H1 (cell line): Measurements from ENCODE around the gene GATA5. TPM values are rescaled to one million over a fixed set of nuclear protein-coding genes. Genes with fewer than 3 reads are reported as not detected.

Source experiments
- CTCF ChIA-PET: fragments of 300-600 bp; sonication (Branson Sonifier 250); formaldehyde crosslinking; loops from one replicate; lab custom pipeline; 2021; ENCODE audit not compliant: partially characterized antibody; lab: Charles Lee
- POLR2A ChIA-PET: fragments of 300-600 bp; sonication (Branson Sonifier 250); formaldehyde crosslinking; loops from one replicate; lab custom pipeline; 2021; ENCODE audit warnings: inconsistent platforms; ENCODE audit not compliant: partially characterized antibody; lab: Charles Lee
- DNase-seq, 2 experiments: peaks; one replicate each; pipeline versions ENCODE4 v3.0.0 to v3.0.0-alpha.2; 2010 to 2022; ENCODE audit warnings: low spot score in 2 of 2, low read depth in 1 of 2, mixed read lengths in 1 of 2
- FAIRE-seq: peaks from 2 replicates; lab custom pipeline; 2011; peaks lifted over from hg19 to GRCh38; lab: Jason Lieb, UNC
- H2AFZ ChIP-seq: 2 replicates; pipeline ENCODE4 v1.8.1; 2012; ENCODE audit warnings: low read length, inconsistent platforms
- H2AK5ac ChIP-seq: 2 replicates; pipeline ENCODE4 v1.6.1; 2013; ENCODE audit warnings: low read depth, low read length
- H2BK120ac ChIP-seq: replicated peaks from 2 replicates; pipeline ENCODE3; 2013; ENCODE audit warnings: low read depth, low read length, inconsistent platforms
- H2BK12ac ChIP-seq: 2 replicates; pipeline ENCODE4 v1.6.1; 2013; ENCODE audit warnings: low read depth, low read length
- H2BK15ac ChIP-seq: 2 replicates; pipeline ENCODE4 v1.6.1; 2013; ENCODE audit warnings: low read length
- H2BK20ac ChIP-seq: 2 replicates; pipeline ENCODE4 v1.6.1; 2013; ENCODE audit warnings: low read length
- H2BK5ac ChIP-seq: 2 replicates; pipeline ENCODE4 v1.6.1; 2013; ENCODE audit warnings: low read depth, low read length
- H3K14ac ChIP-seq: 2 replicates; pipeline ENCODE4 v1.6.1; 2013; ENCODE audit warnings: inconsistent platforms; ENCODE audit not compliant: insufficient read length
- H3K18ac ChIP-seq: 2 replicates; pipeline ENCODE4 v1.6.1; 2013; ENCODE audit warnings: low read length; ENCODE audit errors: extremely low read depth
- H3K23ac ChIP-seq: 2 replicates; pipeline ENCODE4 v1.6.1; 2013; ENCODE audit warnings: inconsistent platforms; ENCODE audit not compliant: insufficient read length
- H3K23me2 ChIP-seq: 2 replicates; pipeline ENCODE4 v1.6.1; 2013; ENCODE audit warnings: low read depth, low read length
- H3K27ac ChIP-seq: 2 replicates; pipeline ENCODE4 v1.6.1; 2011; ENCODE audit warnings: low read depth, low read length, inconsistent platforms
- H3K27me3 ChIP-seq, 4 experiments: replicated peaks in 1 of 4; 1 replicate in 1 of 4; 2 replicates in 3 of 4; pipeline versions ENCODE4 v1.6.1 to v1.8.1; 2011 to 2013; ENCODE audit warnings: low read length in 3 of 4, mild to moderate bottlenecking in 3 of 4, inconsistent platforms in 2 of 4, mixed read lengths in 2 of 4, moderate library complexity in 1 of 4; ENCODE audit not compliant: control insufficient read depth in 3 of 4, insufficient read depth in 3 of 4; ENCODE audit errors: extremely low read depth in 1 of 4
- H3K36me3 ChIP-seq, 4 experiments: 2 replicates each; pipeline versions ENCODE4 v1.6.1 to v1.8.1; 2011 to 2013; ENCODE audit warnings: mild to moderate bottlenecking in 4 of 4, low read length in 3 of 4, moderate library complexity in 2 of 4, control low read depth in 1 of 4, inconsistent platforms in 1 of 4; ENCODE audit not compliant: insufficient read depth in 4 of 4, control insufficient read depth in 2 of 4
- H3K4ac ChIP-seq: replicated peaks from 2 replicates; pipeline ENCODE3; 2013; ENCODE audit warnings: low read length, low read depth, mixed read lengths, inconsistent platforms; ENCODE audit not compliant: insufficient read length
- H3K4me1 ChIP-seq, 4 experiments: replicated peaks in 1 of 4; 1 replicate in 1 of 4; 2 replicates in 3 of 4; pipeline versions ENCODE4 v1.6.1 to v1.8.1; 2011 to 2013; ENCODE audit warnings: low read length in 3 of 4, inconsistent platforms in 2 of 4, mixed read lengths in 1 of 4; ENCODE audit not compliant: insufficient read depth in 4 of 4, control insufficient read depth in 3 of 4
- H3K4me2 ChIP-seq, 2 experiments: 2 replicates each; pipeline versions ENCODE4 v1.6.1 to v1.8.1; 2011 to 2013; ENCODE audit warnings: low read depth in 2 of 2, low read length in 2 of 2, control low read depth in 1 of 2, inconsistent platforms in 1 of 2, mild to moderate bottlenecking in 1 of 2; ENCODE audit not compliant: insufficient read depth in 1 of 2
- H3K4me3 ChIP-seq, 4 experiments: fragments of 200-600, 300-600 bp in 1 of 4; sonication (generic), shearing (Covaris generic), sonication (Bioruptor Twin) in 1 of 4; 2 replicates each; pipeline versions ENCODE4 v1.5.1 to v1.8.1; 2011 to 2016; ENCODE audit warnings: low read length in 4 of 4, low read depth in 3 of 4, control low read depth in 2 of 4, inconsistent platforms in 2 of 4, mild to moderate bottlenecking in 2 of 4, mixed read lengths in 1 of 4, moderate library complexity in 1 of 4; ENCODE audit not compliant: insufficient read depth in 2 of 4; ENCODE audit errors: extremely low read depth in 1 of 4
- H3K56ac ChIP-seq: replicated peaks from 2 replicates; pipeline ENCODE3; 2013; ENCODE audit warnings: low read depth, mild to moderate bottlenecking, mixed read lengths, low read length, inconsistent platforms; ENCODE audit not compliant: insufficient read length
- H3K79me1 ChIP-seq: 2 replicates; pipeline ENCODE4 v1.6.1; 2013; ENCODE audit warnings: low read depth, low read length, control low read depth
- H3K79me2 ChIP-seq, 2 experiments: 2 replicates each; pipeline versions ENCODE4 v1.6.1 to v1.8.1; 2012 to 2013; ENCODE audit warnings: low read length in 2 of 2, mild to moderate bottlenecking in 2 of 2, inconsistent platforms in 1 of 2; ENCODE audit not compliant: insufficient read depth in 2 of 2, control insufficient read depth in 1 of 2
- H3K9ac ChIP-seq, 4 experiments: replicated peaks in 1 of 4; 1 replicate in 1 of 4; 2 replicates in 3 of 4; pipeline versions ENCODE4 v1.6.1 to v1.8.1; 2011 to 2013; ENCODE audit warnings: low read depth in 3 of 4, low read length in 3 of 4, control low read depth in 2 of 4, mild to moderate bottlenecking in 2 of 4, moderate library complexity in 2 of 4, inconsistent platforms in 1 of 4; ENCODE audit errors: extremely low read depth in 1 of 4
- H3K9me3 ChIP-seq, 2 experiments: 2 replicates each; pipeline versions ENCODE4 v1.6.1 to v1.8.1; 2012 to 2013; ENCODE audit warnings: mild to moderate bottlenecking in 2 of 2, moderate library complexity in 2 of 2, control low read depth in 1 of 2, inconsistent platforms in 1 of 2, low read depth in 1 of 2, low read length in 1 of 2, mixed read lengths in 1 of 2; ENCODE audit not compliant: insufficient read depth in 2 of 2
- H4K20me1 ChIP-seq, 2 experiments: replicated peaks in 1 of 2; 2 replicates each; pipeline versions ENCODE3 to v1.8.1; 2011 to 2013; ENCODE audit warnings: inconsistent platforms in 2 of 2, low read length in 2 of 2, mild to moderate bottlenecking in 1 of 2; ENCODE audit not compliant: insufficient read depth in 2 of 2, control insufficient read depth in 1 of 2
- H4K5ac ChIP-seq: 2 replicates; pipeline ENCODE4 v1.6.1; 2013; ENCODE audit warnings: low read length, low read depth, mixed read lengths, inconsistent platforms; ENCODE audit not compliant: insufficient read length
- H4K8ac ChIP-seq: 2 replicates; pipeline ENCODE4 v1.8.0; 2013; ENCODE audit warnings: mild to moderate bottlenecking, moderate library complexity, low read length, inconsistent platforms; ENCODE audit not compliant: insufficient read depth; ENCODE audit errors: extremely low read depth
- H4K91ac ChIP-seq: replicated peaks from 2 replicates; pipeline ENCODE3; 2013; ENCODE audit warnings: low read length, mixed read lengths, inconsistent platforms; ENCODE audit not compliant: insufficient read length
- BRCA1 ChIP-seq: IDR thresholded peaks from 2 replicates; pipeline ENCODE4 v1.6.1; 2012; ENCODE audit warnings: low read depth, low read length, improper control_type of control experiment
- CEBPB ChIP-seq: IDR thresholded peaks from 2 replicates; pipeline ENCODE4 v1.6.1; 2012; ENCODE audit warnings: low read depth, low read length
- CHD2 ChIP-seq: IDR thresholded peaks from 2 replicates; pipeline ENCODE4 v1.6.1; 2012; ENCODE audit warnings: low read length, improper control_type of control experiment
- CREB1 ChIP-seq: IDR thresholded peaks from 2 replicates; pipeline ENCODE4 v1.6.1; 2012; ENCODE audit warnings: inconsistent platforms
- EP300 ChIP-seq, 2 experiments: IDR thresholded peaks; 1 replicate in 1 of 2; 2 replicates in 1 of 2; pipeline ENCODE4 v1.6.1; 2011 to 2012; ENCODE audit warnings: low read depth in 2 of 2, low read length in 2 of 2, mild to moderate bottlenecking in 2 of 2, borderline replicate concordance in 1 of 2, inconsistent platforms in 1 of 2, moderate library complexity in 1 of 2
- GABPA ChIP-seq: IDR thresholded peaks from 2 replicates; pipeline ENCODE4 v1.6.1; 2011; ENCODE audit warnings: mild to moderate bottlenecking, low read length, moderate library complexity, borderline replicate concordance; ENCODE audit not compliant: insufficient read depth
- KDM1A ChIP-seq: fragments of 200-600, 300-600 bp; sonication (generic); IDR thresholded peaks from 2 replicates; pipeline ENCODE4 v1.7.1; 2016; ENCODE audit warnings: mild to moderate bottlenecking, low read length, borderline replicate concordance
- POU5F1 ChIP-seq: IDR thresholded peaks from 2 replicates; pipeline ENCODE4 v1.6.1; 2011; ENCODE audit warnings: low read depth, mild to moderate bottlenecking, low read length, moderate library complexity
- SIN3A ChIP-seq, 2 experiments: IDR thresholded peaks in 1 of 2; conservative IDR thresholded peaks in 1 of 2; 2 replicates each; pipeline ENCODE4 v1.6.1; 2011 to 2012; ENCODE audit warnings: low read length in 2 of 2, improper control_type of control experiment in 1 of 2, low read depth in 1 of 2, mild to moderate bottlenecking in 1 of 2
- SP1 ChIP-seq: IDR thresholded peaks from 2 replicates; pipeline ENCODE4 v1.6.1; 2011; ENCODE audit warnings: low read depth, low read length
- SRF ChIP-seq: IDR thresholded peaks from 2 replicates; pipeline ENCODE4 v1.6.1; 2011; ENCODE audit warnings: mild to moderate bottlenecking, low read depth, low read length, moderate library complexity
- SUZ12 ChIP-seq: fragments of 200-600 bp; sonication (generic); IDR thresholded peaks from 2 replicates; pipeline ENCODE4 v1.6.1; 2012; ENCODE audit warnings: mild to moderate bottlenecking, inconsistent platforms, low read length, moderate library complexity, mixed read lengths
- ZNF274 ChIP-seq: IDR thresholded peaks from 2 replicates; pipeline ENCODE4 v1.7.0; 2012; ENCODE audit warnings: low read length, borderline replicate concordance; ENCODE audit errors: extremely low read depth
- WGBS, 2 experiments: shearing (Covaris generic) in 1 of 2; methylation state at CpG; one replicate each; pipeline versions ENCODE4 v1.1.6 to v1.1.7; 2013 to 2015; ENCODE audit warnings: low lambda C conversion rate in 2 of 2, mixed read lengths in 2 of 2, inconsistent platforms in 1 of 2, low coverage in 1 of 2, missing lambda C conversion rate in 1 of 2; ENCODE audit not compliant: insufficient replicate concordance in 2 of 2, insufficient coverage in 1 of 2, insufficient read length in 1 of 2; ENCODE audit errors: extremely low coverage in 1 of 2, missing lambda C conversion rate in 1 of 2; 5-methylcytosine and 5-hydroxymethylcytosine counted together
- polyA plus RNA-seq, 7 experiments: library from polyadenylated mRNA; depleted of rRNA in 3 of 7; stranded (reverse) in 5 of 7; unstranded in 2 of 7; fragments of >200 nt in 5 of 7; fragments of 200-250 nt in 2 of 7; gene quantifications; 1 replicate in 5 of 7; 2 replicates in 1 of 7; 4 replicates in 1 of 7; pipeline versions ENCODE4 v1.2.1 to v1.2.3, GENCODE V29; 2011 to 2013; ENCODE audit warnings: missing spikeins in 2 of 7, mixed read lengths in 2 of 7
- total RNA-seq: library from RNA; stranded (reverse); fragmentation: NEBNext Ultra II Directional; extraction: Animal tissue kit (Norgen Biotek cat#: 25700); gene quantifications from 2 replicates; pipeline ENCODE4 v1.2.1, GENCODE V29; 2021

Gene GATA5
- total and polyA plus RNA-seq, 2 of the 8 experiments (the other 6 are each of a cell fraction or from before 2014, with no cell fraction given), result 0.08 to 0.11 TPM

DNA sequence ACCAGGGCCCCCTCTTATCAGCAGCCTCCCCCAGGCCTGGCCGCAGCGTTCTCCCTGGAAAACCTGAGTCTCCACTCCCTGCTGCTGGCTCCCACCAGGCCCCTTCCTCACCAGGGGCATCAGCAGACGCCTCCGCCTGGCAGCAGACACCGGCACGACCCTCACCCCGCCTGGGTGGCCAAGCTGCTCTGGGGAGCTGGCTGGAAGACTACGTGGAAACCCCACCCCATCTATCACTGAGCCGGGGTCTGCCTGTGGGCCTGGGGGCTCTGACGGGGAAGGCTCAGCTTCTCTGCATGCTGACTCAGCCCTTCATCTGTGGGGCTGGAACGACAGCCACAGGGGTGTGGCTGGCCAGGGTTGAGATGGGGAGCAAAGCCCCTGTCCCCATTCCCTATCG, 29.3 kb downstream of the GATA5 start:
- POLR2A ChIA-PET, result interaction anchor here (0.8 to 1.0 kb wide), 2 partner anchors 9 to 21 kb away, joined by 3 read pairs; no protein-coding TSS in a partner anchor
- WGBS, 2 experiments, result 84% methylated on average over 9 of the region's 12 CpGs; no CpG with 5 or more reads in 1 of the 2 experiments
- Histone ChIP-seq H3K23me2 (peaks cover 2% of the 10 kb centered on the region; the same call in 1 of the 2 replicates), H2BK20ac (no peak overlapping the region), H3K79me2 (no peaks in the 10 kb centered on the region), H2BK15ac (no peak overlapping the region), H4K91ac (no peak overlapping the region), H4K5ac (no peak overlapping the region), H3K4ac (no peak overlapping the region), H2BK120ac (no peak overlapping the region), H3K23ac (no peak overlapping the region), H3K4me1 (0 out of 7 replicates have a peak, but pooled peaks cover 0 to 4% (median 0%) of the 10 kb centered on the region in 4 experiments), H3K18ac (no peak overlapping the region), H2BK12ac (no peak overlapping the region), H2AFZ (no peak overlapping the region), H3K79me1 (no peaks in the 10 kb centered on the region), H3K56ac (no peak overlapping the region), H3K27me3 (no peaks in the 10 kb centered on the region), H4K20me1 (no peaks in the 10 kb centered on the region), H3K9ac (no peak overlapping the region), H3K14ac (no peak overlapping the region), H2AK5ac (no peak overlapping the region), H3K27ac (no peak overlapping the region), H3K36me3 (no peaks in the 10 kb centered on the region), H3K4me2 (no peak overlapping the region), H3K4me3 (no peak overlapping the region), H2BK5ac (no peak overlapping the region; the same call in 1 of the 2 replicates), H3K9me3 (no peaks in the 10 kb centered on the region), H4K8ac (no peak overlapping the region; the same call in 1 of the 2 replicates)
- TF ChIP-seq SP1, result no peak
- TF ChIP-seq BRCA1, result no peak
- TF ChIP-seq EP300 (IDR thresholded peaks at IDR 0.05; ENCODE audit: borderline replicate concordance in 1 of 2, low read depth in 2 of 2, low read length in 2 of 2), result no peak
- TF ChIP-seq SUZ12, result no peak
- TF ChIP-seq CHD2, result no peak
- no peak for TF ChIP-seq CREB1
- no peak for TF ChIP-seq ZNF274
- TF ChIP-seq KDM1A, result no peak
- no peak for TF ChIP-seq SRF
- TF ChIP-seq CEBPB, result no peak
- TF ChIP-seq GABPA, result no peak
- TF ChIP-seq POU5F1, result no peak
- no peak for TF ChIP-seq SIN3A (conservative IDR thresholded peaks at IDR 0.05 in 1 of 2, IDR thresholded peaks at IDR 0.05 in 1 of 2; ENCODE audit: low read depth in 1 of 2, low read length in 2 of 2)
- FAIRE-seq (no peak), DNase-seq (no peak)
- CTCF ChIA-PET, result interaction anchor here (1.2 kb wide), 2 partner anchors 23 to 53 kb away, joined by 3 read pairs; no protein-coding TSS in a partner anchor
